HL-60 (cell line): ENCODE results near the gene RIN2.

Experiments used
- DNase-seq, 2 experiments: peaks; one replicate each; pipeline ENCODE4 v3.0.0-alpha.2; 2010 to 2020; ENCODE audit warnings: low read depth in 1 of 2, low spot score in 1 of 2
- H3K27ac ChIP-seq: fragments of 250-450 bp; sonication (Bioruptor Pico); replicated peaks from 2 replicates; pipeline ENCODE4 v1.5.1; 2020; ENCODE audit warnings: mild to moderate bottlenecking, moderate library complexity
- H3K27me3 ChIP-seq: fragments of 250-450 bp; sonication (Bioruptor Pico); 2 replicates; pipeline ENCODE4 v1.5.1; 2021; ENCODE audit warnings: mild to moderate bottlenecking, moderate library complexity; ENCODE audit not compliant: insufficient read depth, poor library complexity, severe bottlenecking
- H3K4me3 ChIP-seq: replicated peaks from 2 replicates; pipeline ENCODE4 v1.5.1; 2011; ENCODE audit warnings: mild to moderate bottlenecking, control low read depth, low read length; ENCODE audit not compliant: insufficient read depth
- CTCF ChIP-seq: IDR thresholded peaks from one replicate; pipeline ENCODE4 v1.5.1; 2011; ENCODE audit warnings: low read length, control low read depth, inconsistent platforms; ENCODE audit not compliant: insufficient read depth
- GABPA ChIP-seq: IDR thresholded peaks from 2 replicates; pipeline ENCODE4 v1.6.1; 2012; ENCODE audit warnings: low read depth
- POLR2AphosphoS5 ChIP-seq: IDR thresholded peaks from 2 replicates; pipeline ENCODE4 v1.6.1; 2012; ENCODE audit warnings: low read depth
- REST ChIP-seq: IDR thresholded peaks from 2 replicates; pipeline ENCODE4 v1.6.1; 2012; ENCODE audit warnings: low read depth; ENCODE audit not compliant: insufficient replicate concordance
- SPI1 ChIP-seq: IDR thresholded peaks from 2 replicates; pipeline ENCODE4 v1.6.1; 2012; ENCODE audit warnings: low read depth, mild to moderate bottlenecking, borderline replicate concordance

The RIN2 gene

GRCh38 chr20:19730706-19731105, 27.4 kb upstream of the RIN2 start:
- DNase-seq: no peak
- no peak overlapping the region for H3K27ac ChIP-seq
- no peaks in the 10 kb centered on the region for H3K27me3 ChIP-seq
- no peak overlapping the region for H3K4me3 ChIP-seq
- TF ChIP-seq SPI1 (no peak), CTCF (no peak), GABPA (no peak), POLR2AphosphoS5 (no peak), REST (no peak)

GRCh38 chr20:19734811-19735210, 23.2 kb upstream of the RIN2 start:
- no peak for DNase-seq
- no peak overlapping the region for H3K4me3 ChIP-seq
- H3K27ac ChIP-seq: no peak overlapping the region
- no peaks in the 10 kb centered on the region for H3K27me3 ChIP-seq
- no peak for TF ChIP-seq REST
- no peak for TF ChIP-seq GABPA
- no peak for TF ChIP-seq POLR2AphosphoS5
- TF ChIP-seq CTCF: no peak
- TF ChIP-seq SPI1: no peak

GRCh38 chr20:19735446-19735845, 22.6 kb upstream of the RIN2 start:
- TF ChIP-seq CTCF (no peak), REST (no peak), GABPA (no peak), POLR2AphosphoS5 (no peak), SPI1 (no peak)
- Histone ChIP-seq H3K27ac (no peak overlapping the region), H3K4me3 (no peak overlapping the region), H3K27me3 (no peaks in the 10 kb centered on the region)
- peak in 1 of 2 experiments; percentile 75 for DNase-seq
